GM18499 (cell line): ENCODE measurements around the gene GRSF1.
"Not testable (repeated sequence)": the region's sequence is repeated elsewhere in the genome, so short reads cannot be mapped to it uniquely, and the experiment has no call there.

Experiments used
- ATAC-seq: cut with Tn5 transposase; IDR thresholded peaks from one replicate; pipeline ENCODE4 v1.9.1; 2021; ENCODE audit warnings: moderate number of reproducible peaks; ENCODE audit not compliant: insufficient read depth, unreplicated experiment

GRSF1 gene, protein sequence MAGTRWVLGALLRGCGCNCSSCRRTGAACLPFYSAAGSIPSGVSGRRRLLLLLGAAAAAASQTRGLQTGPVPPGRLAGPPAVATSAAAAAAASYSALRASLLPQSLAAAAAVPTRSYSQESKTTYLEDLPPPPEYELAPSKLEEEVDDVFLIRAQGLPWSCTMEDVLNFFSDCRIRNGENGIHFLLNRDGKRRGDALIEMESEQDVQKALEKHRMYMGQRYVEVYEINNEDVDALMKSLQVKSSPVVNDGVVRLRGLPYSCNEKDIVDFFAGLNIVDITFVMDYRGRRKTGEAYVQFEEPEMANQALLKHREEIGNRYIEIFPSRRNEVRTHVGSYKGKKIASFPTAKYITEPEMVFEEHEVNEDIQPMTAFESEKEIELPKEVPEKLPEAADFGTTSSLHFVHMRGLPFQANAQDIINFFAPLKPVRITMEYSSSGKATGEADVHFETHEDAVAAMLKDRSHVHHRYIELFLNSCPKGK

DNA sequence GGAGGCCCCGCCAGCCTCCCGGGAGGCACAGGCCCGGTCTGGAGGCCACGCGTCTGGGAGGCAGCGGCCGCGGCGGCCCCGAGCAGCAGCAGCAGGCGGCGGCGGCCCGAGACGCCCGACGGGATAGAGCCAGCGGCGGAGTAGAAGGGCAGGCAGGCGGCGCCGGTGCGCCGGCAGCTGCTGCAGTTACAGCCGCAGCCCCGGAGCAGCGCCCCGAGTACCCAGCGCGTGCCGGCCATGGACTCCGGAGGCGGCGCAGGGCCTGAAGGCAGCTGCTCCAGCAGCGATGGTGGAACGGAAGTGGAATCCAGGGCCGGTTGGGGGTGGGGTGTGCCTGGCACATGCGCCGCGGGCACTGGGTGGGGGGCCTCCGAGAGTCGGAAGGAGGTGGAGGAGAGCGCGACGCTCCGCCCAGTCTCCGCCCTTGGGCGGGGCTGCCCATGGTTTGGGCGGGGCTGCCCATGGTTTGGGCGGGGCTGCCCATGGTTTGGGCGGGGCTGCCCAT, at the start of gene GRSF1:
TSS of gene GRSF1 (minus strand) at position 302 of the 505 bp plus-strand sequence. CDS start at position 239, 63 bp downstream.
- ATAC-seq = peak; percentile 30

DNA sequence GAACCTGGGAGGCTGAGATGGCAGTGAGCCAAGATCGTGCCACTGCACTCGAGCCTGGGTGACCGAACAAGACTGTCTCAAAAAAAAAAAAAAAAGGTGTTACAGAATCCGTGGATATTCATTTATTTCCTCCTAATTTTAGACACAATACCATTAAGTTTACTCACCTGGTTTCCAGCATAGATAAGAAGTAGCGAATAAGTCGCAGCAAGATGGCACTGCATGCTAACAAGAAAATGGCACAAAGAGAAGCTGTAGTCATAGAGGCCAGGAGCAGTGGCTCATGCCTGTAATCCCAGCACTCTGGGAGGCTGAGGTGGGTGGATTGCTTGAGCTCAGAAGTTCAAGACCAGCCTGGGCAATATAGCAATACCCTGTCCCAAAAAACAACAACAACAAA, 45.5 kb upstream of the GRSF1 start:
- no peak for ATAC-seq

DNA sequence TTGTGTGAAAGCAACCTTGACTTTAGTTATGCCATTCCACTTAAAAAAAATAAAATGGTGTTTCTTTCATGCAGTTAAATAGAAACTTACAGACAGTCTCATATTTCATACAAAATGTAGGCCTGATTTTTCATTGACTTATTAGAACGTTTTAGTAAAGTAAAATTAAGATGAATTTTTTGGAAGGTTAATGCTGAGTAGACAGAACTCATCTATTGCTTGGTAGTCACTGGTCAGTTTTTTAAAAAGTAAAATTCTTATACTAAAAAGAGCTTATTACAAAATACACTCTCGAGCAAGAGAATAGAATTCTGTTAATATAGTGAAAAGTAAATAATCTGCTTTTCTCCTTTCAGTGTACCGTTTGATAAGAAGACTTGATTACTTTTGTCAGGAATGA, 41.0 kb upstream of the GRSF1 start:
- no peak for ATAC-seq

DNA sequence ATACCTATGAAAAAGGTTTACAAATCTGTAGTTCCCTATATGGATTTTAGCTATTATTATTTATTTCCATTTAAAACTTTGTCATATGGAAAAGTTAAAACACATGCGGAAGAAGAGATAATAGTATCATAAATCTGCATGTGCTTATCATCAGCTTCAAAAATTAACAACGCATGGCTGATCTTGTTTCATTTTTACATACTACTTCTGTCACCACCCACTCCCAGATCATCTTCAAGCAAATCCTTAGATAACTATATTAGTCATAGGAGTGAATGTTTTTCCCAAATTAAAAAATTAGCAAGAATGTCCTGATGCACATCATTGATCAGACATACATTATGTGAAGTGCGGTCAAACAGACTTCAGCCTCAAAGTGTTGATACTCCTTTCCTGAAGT, 37.9 kb upstream of the GRSF1 start:
- no peak for ATAC-seq

DNA sequence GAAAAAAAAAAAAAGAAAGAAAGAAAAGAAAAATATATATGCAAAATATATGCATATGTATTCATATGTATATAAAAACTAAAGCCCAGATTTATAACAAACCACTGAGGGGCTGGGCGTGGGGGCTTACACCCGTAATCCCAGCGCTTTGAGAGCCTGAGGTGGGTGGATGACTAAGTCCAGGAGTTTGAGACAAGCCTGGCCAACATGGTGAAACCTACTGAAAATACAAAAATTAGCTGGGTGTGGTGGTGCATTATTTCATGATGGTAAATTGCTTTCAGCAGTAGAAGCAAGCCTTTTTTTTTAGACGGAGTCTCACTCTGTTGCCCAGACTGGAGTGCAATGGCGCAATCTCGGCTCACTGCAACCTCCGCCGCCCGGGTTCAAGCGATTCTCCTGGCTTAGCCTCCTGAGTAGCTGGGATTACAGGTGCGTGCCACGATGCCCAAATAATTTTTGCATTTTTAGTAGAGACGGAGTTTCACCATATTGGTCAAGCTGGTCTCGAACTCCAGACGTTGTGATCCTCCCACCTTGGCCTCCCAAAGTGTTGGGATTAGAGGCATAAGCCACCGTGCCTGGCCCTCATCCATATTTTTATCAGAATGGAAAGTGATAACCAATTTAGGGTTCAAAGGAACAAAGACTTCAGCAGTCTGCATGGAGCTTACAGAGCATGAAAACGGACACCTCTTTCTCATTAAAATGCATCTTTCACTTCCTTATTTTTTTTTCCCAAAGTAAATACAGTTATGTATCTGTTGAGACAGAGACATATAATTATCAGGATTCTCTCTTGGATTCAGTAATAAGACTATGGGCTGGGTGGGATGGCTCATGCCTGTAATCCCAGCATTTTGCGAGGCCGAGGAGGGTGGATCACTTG, 34.8 kb upstream of the GRSF1 start:
- peak; percentile 64 for ATAC-seq

DNA sequence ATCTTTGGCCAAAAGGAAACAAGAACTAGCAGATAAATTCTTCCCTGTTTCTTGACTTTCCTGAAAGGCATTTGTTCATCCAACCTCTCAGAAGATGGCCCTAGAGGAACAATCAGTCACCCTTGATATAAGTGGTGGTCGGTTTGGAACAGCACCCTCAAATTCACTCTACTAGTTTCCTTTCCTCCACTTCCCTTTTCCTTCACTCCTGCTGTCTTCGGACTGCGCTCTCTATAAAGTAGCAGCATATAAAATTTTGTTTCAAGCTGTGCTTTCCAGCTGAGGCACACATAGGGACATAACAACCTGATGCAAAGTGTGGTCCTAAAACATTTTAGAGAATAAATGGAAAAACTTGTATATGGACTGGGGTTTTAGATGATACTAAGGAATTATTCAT, 33.5 kb upstream of the GRSF1 start:
- ATAC-seq = no peak

DNA sequence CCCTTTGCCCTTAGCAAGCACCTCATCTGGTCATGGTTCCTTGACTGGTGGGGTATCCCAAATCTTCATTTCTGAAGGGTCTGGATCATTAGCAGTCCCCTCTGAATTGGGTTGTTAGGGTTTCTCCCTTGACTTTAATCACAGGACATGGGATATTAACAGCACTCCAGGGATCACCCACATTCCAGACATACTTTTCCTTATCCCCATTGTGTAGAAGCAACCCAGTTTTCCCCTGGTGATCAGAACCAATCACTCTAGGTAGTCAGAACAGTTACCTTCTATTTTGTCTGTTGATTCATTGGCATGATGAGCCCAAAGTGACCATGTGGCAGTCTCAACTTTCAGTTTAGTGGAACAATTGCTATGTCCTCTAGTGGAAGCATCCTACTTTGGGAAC, 29.1 kb upstream of the GRSF1 start:
- no peak for ATAC-seq

DNA sequence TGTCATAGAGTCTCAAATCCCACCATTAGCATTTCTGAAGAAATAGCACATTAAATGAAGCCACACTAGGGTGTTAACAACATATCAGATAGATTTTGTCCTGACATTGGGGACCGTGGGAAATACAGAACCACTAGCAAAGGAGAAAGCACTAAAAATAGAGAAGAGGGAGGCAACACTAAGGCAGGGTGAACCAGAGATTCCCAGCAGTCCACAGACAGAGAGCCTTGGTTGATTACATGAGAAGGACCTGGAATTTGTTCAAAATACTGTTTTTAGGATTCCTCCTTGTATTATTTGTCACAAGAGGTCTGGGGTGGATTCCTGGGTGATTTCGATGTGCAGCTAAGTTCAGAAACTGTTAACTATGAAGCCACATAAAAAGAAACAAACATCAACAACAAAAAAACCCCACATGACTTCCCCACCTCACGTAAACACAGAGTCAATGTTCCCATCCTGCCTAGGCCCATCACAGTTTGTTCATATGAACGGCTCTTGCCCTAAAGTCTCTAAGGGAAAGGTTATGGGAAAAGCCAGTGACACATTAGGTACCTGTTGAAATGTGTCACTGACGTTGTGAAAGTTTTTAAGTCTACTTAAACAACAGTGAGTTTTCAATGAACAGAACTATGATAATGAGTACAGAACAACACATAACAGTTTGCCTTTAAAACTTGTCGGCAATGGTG, 23.6 kb upstream of the GRSF1 start:
- peak; percentile 44 for ATAC-seq

DNA sequence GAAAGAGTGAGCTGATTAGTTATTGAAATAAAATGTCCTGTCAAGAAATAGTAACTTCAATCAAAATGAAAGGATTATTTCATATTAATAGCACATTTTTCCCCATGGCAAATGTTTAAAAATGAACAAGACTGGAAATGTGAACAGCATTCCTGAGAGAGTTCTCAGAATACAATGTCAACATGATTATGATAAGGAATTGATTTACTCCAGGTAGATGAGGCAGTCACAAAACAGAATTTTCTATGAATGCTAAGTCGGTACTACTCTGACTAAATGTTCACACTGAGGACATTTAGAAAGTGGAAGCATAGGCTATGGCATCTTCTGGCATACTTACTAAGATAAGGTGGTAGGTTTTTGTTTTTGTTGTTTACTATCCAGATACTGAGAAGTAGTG, 19.4 kb upstream of the GRSF1 start:
- no peak for ATAC-seq

DNA sequence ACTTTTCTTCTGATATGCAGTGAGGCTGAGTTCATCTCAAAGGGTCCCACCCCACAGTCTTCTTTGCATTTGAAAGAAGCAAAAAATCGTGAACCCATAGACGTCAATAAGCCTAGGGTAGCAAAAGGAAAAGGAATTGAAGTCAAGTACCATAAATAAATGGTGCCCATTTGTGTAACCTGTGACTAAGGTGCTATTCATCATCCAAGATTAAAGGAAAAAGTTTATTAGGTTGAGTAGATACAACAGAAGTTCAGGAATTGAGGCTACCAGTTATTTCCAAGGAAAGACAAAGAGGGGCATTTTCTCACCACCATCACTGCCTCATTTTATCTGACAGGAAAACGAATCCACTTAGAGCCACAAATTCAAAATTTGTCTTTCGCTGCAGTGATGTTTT, 18.8 kb upstream of the GRSF1 start:
- ATAC-seq = no peak

DNA sequence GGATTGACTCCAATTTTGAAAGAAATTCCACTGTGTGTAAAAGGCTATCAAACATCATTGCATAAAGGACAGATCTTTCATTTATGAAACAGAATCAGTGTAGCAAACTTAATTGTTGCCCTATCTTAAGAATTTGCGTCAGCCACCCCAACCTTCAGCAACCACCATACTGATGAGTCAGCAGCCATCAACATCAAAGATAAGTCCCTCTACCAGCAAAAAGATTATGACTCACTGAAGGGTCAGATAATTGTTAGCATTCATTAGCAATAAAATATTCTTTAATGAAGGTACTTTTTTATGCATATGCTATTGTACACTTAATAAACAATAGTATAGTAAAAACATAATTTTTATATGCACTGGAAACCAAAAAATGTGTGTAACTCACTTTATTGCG, 15.8 kb upstream of the GRSF1 start:
- no peak for ATAC-seq

DNA sequence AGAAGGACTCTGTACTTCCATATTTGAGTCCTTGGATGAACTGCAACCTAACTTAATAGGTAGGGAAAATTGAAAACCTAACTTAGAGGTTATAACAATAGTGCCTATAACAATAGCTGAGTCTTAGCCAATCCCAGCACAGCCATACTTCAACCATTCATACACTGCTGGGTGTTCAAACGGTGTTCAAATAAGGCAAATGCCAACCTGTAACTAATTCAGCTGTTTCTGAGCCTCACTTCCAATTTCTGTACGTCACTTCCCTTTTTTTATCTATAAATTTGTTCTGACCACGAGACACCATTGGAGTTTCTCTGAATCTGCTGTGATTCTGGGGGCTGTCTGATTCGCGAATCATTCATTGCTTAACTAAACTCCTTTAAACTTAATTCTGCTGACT, 9.6 kb upstream of the GRSF1 start:
- ATAC-seq = no peak

DNA sequence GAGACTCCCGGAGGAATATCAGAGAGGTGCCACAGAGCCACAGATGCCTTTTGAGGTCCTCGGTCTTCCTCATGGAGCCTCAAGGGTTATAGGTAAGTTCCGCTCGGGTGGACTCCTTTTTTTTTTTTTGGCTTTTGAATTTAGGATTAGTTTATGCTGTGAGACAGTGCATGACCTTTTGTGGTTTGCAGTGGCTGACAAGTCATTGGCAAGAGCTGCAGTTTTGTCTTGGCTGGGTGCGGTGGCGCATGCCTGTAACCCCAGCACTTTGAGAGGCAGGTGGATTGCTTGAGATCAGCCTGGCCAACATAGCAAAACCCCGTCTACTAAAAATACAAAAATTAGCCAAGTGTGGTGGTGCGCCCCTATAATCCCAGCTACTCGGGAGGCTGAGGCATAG, 4.5 kb upstream of the GRSF1 start:
- ATAC-seq = no peak

DNA sequence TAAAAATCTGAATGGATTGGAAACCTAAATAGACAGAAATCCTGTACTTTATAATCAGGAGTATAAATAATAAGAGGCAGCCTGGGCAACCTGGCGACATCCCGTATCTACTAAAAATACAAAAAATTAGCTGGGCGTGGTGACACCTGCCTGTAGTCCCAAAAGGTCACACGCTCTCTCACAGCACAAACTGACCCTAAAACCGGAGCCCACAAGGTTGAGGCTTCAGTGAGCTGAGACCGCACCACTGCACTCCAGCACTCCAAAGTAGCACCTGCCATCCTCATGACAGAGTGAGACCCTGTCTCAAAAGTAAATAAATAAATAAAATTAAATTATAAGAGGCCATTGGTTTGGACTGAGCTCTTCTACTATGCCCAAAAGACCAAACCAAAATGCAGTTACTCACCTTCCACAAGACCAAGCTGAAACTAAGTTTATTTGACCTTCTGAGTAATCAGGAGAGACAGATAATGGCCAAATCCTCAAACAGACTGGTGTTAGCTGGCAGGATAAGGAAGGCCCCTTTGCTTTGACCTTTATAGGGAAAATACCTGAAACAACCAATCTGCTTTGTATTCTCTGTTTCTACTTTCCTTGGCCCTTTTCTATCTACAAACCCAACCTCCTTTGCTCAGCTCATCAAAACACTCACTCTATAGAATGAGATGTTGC, 3.2 kb upstream of the GRSF1 start:
- ATAC-seq = peak; percentile 34

DNA sequence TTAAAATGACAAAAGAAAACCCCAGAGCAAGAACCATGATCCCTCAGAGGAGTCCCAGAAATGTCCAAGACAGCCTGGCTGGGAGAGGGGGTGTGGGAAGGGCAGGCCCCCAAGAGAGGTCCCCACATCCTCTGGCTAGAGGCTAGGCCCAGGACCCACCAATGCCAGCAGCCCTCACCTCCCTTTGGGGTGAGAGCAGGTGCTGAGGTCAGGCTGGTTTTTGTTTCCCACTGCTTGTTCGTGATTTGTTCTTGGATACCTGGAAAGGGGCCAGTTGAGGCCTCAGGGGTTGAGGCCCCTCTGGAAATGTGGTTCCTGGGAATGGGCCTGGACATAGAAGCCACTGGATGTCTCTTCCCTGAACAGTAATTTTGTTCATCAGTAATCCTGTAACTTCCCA, 2.3 kb upstream of the GRSF1 start:
- ATAC-seq = no peak

DNA sequence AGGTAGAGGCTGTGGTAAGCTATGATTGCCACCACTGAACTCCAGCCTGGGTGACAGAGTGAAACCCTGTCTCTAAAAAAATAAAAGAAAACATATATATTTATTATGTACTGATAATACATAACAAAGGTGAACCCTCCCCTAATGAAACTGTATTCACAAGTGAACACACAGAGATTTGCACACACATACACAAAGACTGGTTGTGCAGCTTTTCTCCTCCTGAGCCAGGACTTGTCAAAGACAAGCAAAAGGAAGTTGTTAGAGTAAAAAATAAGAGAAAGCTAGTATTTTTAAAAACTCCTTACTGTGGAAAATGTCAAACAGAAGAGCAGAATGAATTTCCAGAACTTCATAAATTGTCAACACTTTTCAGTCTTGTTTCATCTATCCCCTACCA, 1.5 kb upstream of the GRSF1 start:
- ATAC-seq = no peak

DNA sequence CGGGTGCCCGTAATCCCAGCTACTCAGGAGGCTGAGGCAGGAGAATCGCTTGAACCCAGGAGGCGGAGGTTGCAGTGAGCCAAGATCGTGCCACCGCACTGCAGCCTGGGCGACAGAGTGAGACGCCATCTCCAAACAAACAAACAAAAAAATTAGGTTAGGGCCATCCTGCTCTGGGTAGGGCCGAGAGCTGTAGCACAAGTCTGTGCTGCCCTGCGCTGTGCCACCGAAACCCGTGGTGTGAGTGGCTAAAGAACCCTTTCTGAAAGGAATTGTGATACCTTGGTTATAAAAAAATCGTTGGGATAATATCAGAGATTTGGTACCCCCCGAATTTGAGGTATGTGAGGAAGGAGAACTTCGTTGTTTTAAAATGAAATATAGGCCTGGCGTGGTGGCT, 941 bp upstream of the GRSF1 start:
- not testable (repeated sequence) for ATAC-seq

DNA sequence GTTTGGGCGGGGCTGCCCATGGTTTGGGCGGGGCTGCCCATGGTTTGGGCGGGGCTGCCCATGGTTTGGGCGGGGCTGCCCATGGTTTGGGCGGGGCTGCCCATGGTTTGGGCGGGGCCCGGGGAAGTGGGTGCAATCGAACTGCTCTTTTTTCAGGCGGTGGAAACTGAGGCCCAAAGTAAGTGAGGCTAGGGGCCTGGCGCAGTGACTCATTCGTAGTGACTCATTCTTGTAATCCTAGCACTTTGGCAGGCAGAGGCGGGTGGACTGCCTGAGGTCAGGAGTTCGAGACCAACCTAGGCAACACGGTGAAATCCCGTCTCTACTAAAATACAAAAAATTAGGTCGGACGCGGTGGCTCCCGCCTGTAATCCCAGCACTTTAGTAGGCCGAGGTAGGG, 447 bp upstream of the GRSF1 start:
- not testable (repeated sequence) for ATAC-seq

DNA sequence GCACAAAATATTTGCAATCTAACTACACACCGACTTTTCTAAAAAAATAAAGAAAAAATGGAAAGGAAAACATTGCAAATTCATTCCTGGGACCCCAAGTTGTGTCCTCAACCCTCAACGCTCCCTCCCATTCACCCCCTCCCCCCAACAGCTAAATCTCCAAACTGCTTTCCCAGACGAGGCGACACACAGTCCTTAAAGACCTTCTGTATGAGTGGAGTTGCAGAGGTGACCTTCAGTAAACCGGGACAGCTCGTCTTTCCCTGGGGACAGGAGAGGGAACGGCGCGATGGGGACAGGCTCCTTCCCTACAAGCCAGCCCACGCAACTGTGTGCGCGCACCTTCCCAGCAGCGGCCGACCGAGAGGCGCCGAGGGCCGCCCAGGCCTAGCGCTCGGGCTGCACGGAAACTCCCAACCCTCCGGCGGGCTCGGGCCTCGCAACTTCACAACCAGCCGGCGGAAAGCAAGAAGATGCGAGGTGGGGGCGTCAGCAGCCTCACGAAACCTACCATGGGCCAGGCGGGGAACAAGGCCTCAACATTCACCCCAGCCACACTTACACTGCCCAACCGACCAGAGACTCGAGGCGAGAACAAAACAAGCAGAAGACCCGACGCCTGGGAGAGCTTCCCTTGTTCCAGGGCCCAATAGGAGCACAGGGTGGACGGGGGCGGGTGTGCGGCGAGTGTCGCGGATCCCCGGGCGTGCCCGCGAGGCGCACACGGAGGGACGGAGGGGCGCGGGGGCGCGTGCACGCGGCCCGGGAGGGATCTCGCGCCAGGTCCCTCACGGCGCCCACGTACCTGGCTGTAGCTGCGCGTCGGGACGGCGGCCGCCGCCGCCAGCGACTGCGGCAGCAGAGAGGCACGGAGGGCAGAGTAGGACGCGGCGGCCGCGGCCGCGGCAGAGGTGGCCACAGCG, 763 bp downstream of the GRSF1 start:
- peak; percentile 25 for ATAC-seq
